Stomach (tissue), 4 donors: ENCODE data around the gene NLRC3.

Experiments
- CTCF ChIP-seq, 7 experiments: fragments of 450-650 bp in 4 of 7; fragments of 200-600 bp in 3 of 7; sonication (generic) in 3 of 7; IDR thresholded peaks; one replicate each; pipeline ENCODE4 v1.5.1; 2016 to 2019; ENCODE audit warnings: antibody characterized with exemption in 7 of 7, control low read depth in 2 of 7, mild to moderate bottlenecking in 1 of 7
- POLR2A ChIP-seq, 4 donors: fragments of 450-650 bp; IDR thresholded peaks; one replicate each; pipeline ENCODE4 v1.6.1; 2016; ENCODE audit warnings: antibody characterized with exemption in 4 of 4, control low read depth in 2 of 4, mild to moderate bottlenecking in 1 of 4, moderate library complexity in 1 of 4
- POLR2AphosphoS5 ChIP-seq, 3 donors: sonication (generic); formaldehyde crosslinking; IDR thresholded peaks; one replicate each; pipeline ENCODE4 v1.6.1; 2016; ENCODE audit warnings: antibody characterized with exemption in 3 of 3

DNA sequence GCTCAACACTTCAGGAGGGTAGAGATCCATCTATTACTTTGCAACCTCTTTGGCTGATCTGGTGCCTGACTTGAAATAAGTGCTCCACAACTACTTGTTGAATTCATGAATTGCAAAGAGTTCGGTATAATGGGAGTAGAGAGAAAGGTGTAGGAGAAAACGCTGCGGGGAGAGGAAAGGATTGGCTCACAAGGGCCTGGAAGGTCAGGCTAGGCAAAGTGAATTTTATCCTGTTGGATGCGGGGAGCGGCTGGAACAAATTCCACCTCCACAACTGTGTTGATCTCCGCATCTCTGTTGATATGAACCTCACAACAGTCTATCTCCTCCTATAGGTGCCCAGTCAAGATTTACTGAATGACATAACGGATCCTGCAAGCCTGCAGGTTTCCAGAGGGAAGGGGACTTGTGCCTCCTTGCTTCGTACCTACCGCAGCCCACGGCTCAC is 33.5 kb upstream of the NLRC3 start:
- TF ChIP-seq CTCF (IDR thresholded peaks at IDR 0.05): no peak
- TF ChIP-seq POLR2A (IDR thresholded peaks at IDR 0.05): no peak
- TF ChIP-seq POLR2AphosphoS5 (IDR thresholded peaks at IDR 0.05): no peak
